IMR-90 (cell line): ENCODE data around the gene LRIG1. TPM values are rescaled to one million over a fixed set of nuclear protein-coding genes. Genes with fewer than 3 reads are reported as not detected.

Source experiments
- ATAC-seq: fragments of 200-7000 bp; cut with Tn5 transposase; 2 replicates; pipeline ENCODE4 v1.9.1; 2020; ENCODE audit warnings: low read depth, mild to moderate bottlenecking, moderate library complexity
- BruUV-seq: library from RNA; stranded (reverse); fragments of 400-500 nt; replicated peaks from 2 replicates; lab custom pipeline; 2021; lab: Mats Ljungman, UMichigan
- CTCF ChIA-PET: fragments of 300-600 bp; formaldehyde crosslinking; extraction: SDS; loops from one replicate; lab custom pipeline; 2021; ENCODE audit warnings: antibody characterized with exemption; lab: Yijun Ruan, JAX
- POLR2A ChIA-PET: fragments of 300-600 bp; sonication (Branson Sonifier 250); formaldehyde crosslinking; loops from one replicate; lab custom pipeline; 2022; ENCODE audit warnings: antibody characterized with exemption; ENCODE audit not compliant: unreplicated experiment; lab: Charles Lee
- DNase-seq: peaks from one replicate; pipeline ENCODE4 v3.0.0; 2013
- H2AFZ ChIP-seq: replicated peaks from 2 replicates; pipeline ENCODE3; 2013; ENCODE audit warnings: low read length, mild to moderate bottlenecking; ENCODE audit not compliant: poor library complexity
- H2AK5ac ChIP-seq: 2 replicates; pipeline ENCODE4 v1.6.1; 2013; ENCODE audit warnings: low read depth, low read length, inconsistent platforms
- H2AK9ac ChIP-seq: replicated peaks from 2 replicates; pipeline ENCODE3; 2013; ENCODE audit warnings: mild to moderate bottlenecking, low read depth, low read length, moderate library complexity; ENCODE audit not compliant: poor library complexity
- H2BK120ac ChIP-seq: 2 replicates; pipeline ENCODE4 v1.6.1; 2013; ENCODE audit warnings: low read depth, low read length, inconsistent platforms
- H2BK15ac ChIP-seq: 3 replicates; pipeline ENCODE4 v1.6.1; 2013; ENCODE audit warnings: low read depth, low read length, inconsistent platforms
- H2BK20ac ChIP-seq: 2 replicates; pipeline ENCODE4 v1.6.1; 2013; ENCODE audit warnings: low read depth, mild to moderate bottlenecking, inconsistent platforms, low read length, moderate library complexity
- H2BK5ac ChIP-seq: 2 replicates; pipeline ENCODE4 v1.6.1; 2013; ENCODE audit warnings: mild to moderate bottlenecking, low read depth, low read length, inconsistent platforms; ENCODE audit not compliant: poor library complexity, severe bottlenecking
- H3K14ac ChIP-seq: replicated peaks from 2 replicates; pipeline ENCODE4 v1.6.1; 2013; ENCODE audit warnings: low read depth, low read length, inconsistent platforms
- H3K18ac ChIP-seq: 2 replicates; pipeline ENCODE4 v1.6.1; 2013; ENCODE audit warnings: low read depth, low read length, control low read depth
- H3K23ac ChIP-seq: 2 replicates; pipeline ENCODE4 v1.6.1; 2013; ENCODE audit warnings: low read depth, low read length, inconsistent platforms
- H3K27ac ChIP-seq: 2 replicates; pipeline ENCODE4 v1.5.1; 2013; ENCODE audit warnings: mild to moderate bottlenecking, control low read depth, low read length; ENCODE audit not compliant: insufficient read depth
- H3K27me3 ChIP-seq: 2 replicates; pipeline ENCODE4 v1.6.1; 2013; ENCODE audit warnings: low read length; ENCODE audit not compliant: control insufficient read depth, insufficient read depth
- H3K36me3 ChIP-seq: 2 replicates; pipeline ENCODE4 v1.6.1; 2013; ENCODE audit warnings: low read length, mixed read lengths; ENCODE audit not compliant: control insufficient read depth, insufficient read depth
- H3K4ac ChIP-seq: 2 replicates; pipeline ENCODE4 v1.6.1; 2013; ENCODE audit warnings: low read depth, low read length, inconsistent platforms
- H3K4me1 ChIP-seq: 2 replicates; pipeline ENCODE4 v1.6.1; 2013; ENCODE audit warnings: low read length, mixed read lengths; ENCODE audit not compliant: control insufficient read depth, insufficient read depth
- H3K4me2 ChIP-seq: 2 replicates; pipeline ENCODE4 v1.6.1; 2013; ENCODE audit warnings: low read depth, mild to moderate bottlenecking, control low read depth, low read length, moderate library complexity
- H3K4me3 ChIP-seq: 2 replicates; pipeline ENCODE4 v1.5.1; 2013; ENCODE audit warnings: low read depth, mild to moderate bottlenecking, control low read depth, low read length, moderate library complexity; ENCODE audit not compliant: insufficient read depth
- H3K56ac ChIP-seq: 2 replicates; pipeline ENCODE4 v1.6.1; 2013; ENCODE audit warnings: low read length, inconsistent platforms; ENCODE audit not compliant: insufficient read depth; ENCODE audit errors: extremely low read depth
- H3K79me1 ChIP-seq, 2 experiments: 2 replicates each; pipeline ENCODE4 v1.6.1; 2013; ENCODE audit warnings: low read length in 2 of 2, inconsistent platforms in 1 of 2, low read depth in 1 of 2
- H3K9ac ChIP-seq: 2 replicates; pipeline ENCODE4 v1.6.1; 2013; ENCODE audit warnings: low read depth, low read length, control low read depth
- H3K9me1 ChIP-seq: 2 replicates; pipeline ENCODE4 v1.6.1; 2013; ENCODE audit warnings: low read length, inconsistent platforms; ENCODE audit not compliant: insufficient read depth
- H3K9me3 ChIP-seq: 2 replicates; pipeline ENCODE4 v1.6.1; 2013; ENCODE audit warnings: low read length; ENCODE audit not compliant: control insufficient read depth, insufficient read depth
- H4K20me1 ChIP-seq: 2 replicates; pipeline ENCODE4 v1.6.1; 2013; ENCODE audit warnings: low read length, inconsistent platforms; ENCODE audit not compliant: insufficient read depth
- H4K5ac ChIP-seq: 2 replicates; pipeline ENCODE4 v1.6.1; 2013; ENCODE audit warnings: mild to moderate bottlenecking, low read depth, low read length, control low read depth
- H4K8ac ChIP-seq, 2 experiments: 2 replicates each; pipeline ENCODE4 v1.6.1; 2013; ENCODE audit warnings: low read depth in 2 of 2, low read length in 2 of 2, control low read depth in 1 of 2, inconsistent platforms in 1 of 2
- H4K91ac ChIP-seq: 2 replicates; pipeline ENCODE4 v1.6.1; 2013; ENCODE audit warnings: low read depth, low read length, inconsistent platforms; ENCODE audit not compliant: insufficient read depth
- CEBPB ChIP-seq: IDR thresholded peaks from 2 replicates; pipeline ENCODE4 v1.6.1; 2012; ENCODE audit warnings: low read depth, low read length, improper control_type of control experiment
- MAFK ChIP-seq: IDR thresholded peaks from 2 replicates; pipeline ENCODE4 v1.6.1; 2012; ENCODE audit warnings: low read depth, low read length, improper control_type of control experiment
- SMC3 ChIP-seq: fragments of 150-350 bp; IDR thresholded peaks from 2 replicates; pipeline ENCODE4 v1.6.1; 2016; ENCODE audit warnings: low read depth, mild to moderate bottlenecking, antibody characterized with exemption, low read length, moderate library complexity
- WGBS, 2 experiments: methylation state at CpG; one replicate each; pipeline versions ENCODE4 v1.1.5 to v1.1.7; 2013; ENCODE audit warnings: missing lambda C conversion rate in 2 of 2; ENCODE audit not compliant: insufficient read length in 1 of 2; ENCODE audit errors: extremely low coverage in 2 of 2; 5-methylcytosine and 5-hydroxymethylcytosine counted together
- dilution Hi-C: fragments of 300-500 bp; cut with HindIII; formaldehyde crosslinking; loops from one replicate; pipeline ENCODE4 v1.14.3; 2018; ENCODE audit warnings: low sequenced_read_pairs; ENCODE audit not compliant: unreplicated experiment
- in situ Hi-C: fragments of 300-500 bp; cut with MboI; formaldehyde crosslinking; loops from 3 replicates; pipeline ENCODE4 v1.14.3; 2019; ENCODE audit warnings: low sequenced_read_pairs, inconsistent platforms, mixed read lengths
- intact Hi-C: fragments of 100-400 bp; cut with micrococcal nuclease; formaldehyde crosslinking; loops from 2 replicates; pipeline ENCODE4 v1.10.0; 2022
- polyA plus RNA-seq, 3 experiments: library from polyadenylated mRNA; depleted of rRNA; stranded (reverse); fragments of >200 nt; gene quantifications; 2 replicates each; pipeline ENCODE4 v1.2.3, GENCODE V29; 2012; ENCODE audit warnings: low replicate concordance in 1 of 3
- total RNA-seq: library from RNA; depleted of rRNA; stranded (reverse); fragments of >200 nt; gene quantifications from 2 replicates; pipeline ENCODE4 v1.2.3, GENCODE V29; 2012

Gene LRIG1
- total and polyA plus RNA-seq, 2 of the 4 experiments (the other 2 are of a cell fraction): 62.8 to 87.8 TPM

- no peak overlapping the region for H2BK120ac ChIP-seq
- no peak overlapping the region for H3K4me3 ChIP-seq
- no peak overlapping the region for H4K8ac ChIP-seq
- H3K4ac ChIP-seq: no peak overlapping the region
- 38% methylated on average over 2 of the region's 6 CpGs; no CpG with 5 or more reads in 1 of the 2 experiments for WGBS, 2 experiments
- peak overlapping the region; percentile 48 for H3K4me2 ChIP-seq
- peaks cover 7% of the 10 kb centered on the region for H3K9me1 ChIP-seq
- H3K27me3 ChIP-seq: no peaks in the 10 kb centered on the region
- no peaks in the 10 kb centered on the region for H3K36me3 ChIP-seq
- in situ Hi-C loops: no loop called here
- H2BK5ac ChIP-seq: peak overlapping the region; percentile 7
- H4K5ac ChIP-seq: no peak overlapping the region
- peak overlapping the region; percentile 15; the same call in 1 of the 3 replicates for H2BK15ac ChIP-seq
- DNase-seq (peak; percentile 89), ATAC-seq (peak; percentile 89)
- peak overlapping the region; percentile 44 for H2AK5ac ChIP-seq
- H3K9me3 ChIP-seq: no peaks in the 10 kb centered on the region
- H4K20me1 ChIP-seq: no peaks in the 10 kb centered on the region
- H2AK9ac ChIP-seq: no peak overlapping the region
- peak; percentile 22; the same call in 1 of the 2 replicates for TF ChIP-seq CEBPB
- TF ChIP-seq MAFK: peak; percentile 74
- TF ChIP-seq SMC3: no peak
- no peak overlapping the region for H4K91ac ChIP-seq
- H3K9ac ChIP-seq: no peak overlapping the region
- peak overlapping the region; percentile 42; the same call in 1 of the 2 replicates for H3K27ac ChIP-seq
- H3K14ac ChIP-seq: no peak overlapping the region
- CTCF ChIA-PET: interaction anchor here (0.6 kb wide), 1 partner anchor 197 kb away, joined by 3 read pairs; no protein-coding TSS in a partner anchor
- H3K4me1 ChIP-seq: peaks cover 5% of the 10 kb centered on the region
- intact Hi-C loops: loop anchor here (5.0 kb wide), 1 partner anchor 56 kb away; no protein-coding TSS in a partner anchor
- H3K79me1 ChIP-seq: no peaks in the 10 kb centered on the region; a peak in 2 of 4 replicates
- BruUV-seq: no TSS peak
- no peak overlapping the region for H3K23ac ChIP-seq
- H3K18ac ChIP-seq: 0 out of 2 replicates have a peak overlapping the region, but pooled peaks have one; percentile 32
- H3K56ac ChIP-seq: no peak overlapping the region
- no peak overlapping the region; the same call in 1 of the 2 replicates for H2BK20ac ChIP-seq
- dilution Hi-C loops: no loop called here
- H2AFZ ChIP-seq: no peak overlapping the region
- POLR2A ChIA-PET: no interaction called here
Observed at GRCh38 chr3:66353530-66353929, 147.3 kb downstream of the LRIG1 start.
